GM12878 (cell line): ENCODE data around the gene TBPL2.

ENCODE experiments used
- CBX3 ChIP-seq: fragments of 200-600 bp; sonication (generic); IDR thresholded peaks from 2 replicates; pipeline ENCODE4 v1.6.1; 2016; ENCODE audit warnings: low read depth, borderline replicate concordance
- CHD1 ChIP-seq: IDR thresholded peaks from 2 replicates; pipeline ENCODE4 v1.6.1; 2012; ENCODE audit warnings: low read depth, low read length, improper control_type of control experiment
- CREB1 ChIP-seq: IDR thresholded peaks from 2 replicates; pipeline ENCODE4 v1.6.1; 2012; ENCODE audit warnings: low read depth, mild to moderate bottlenecking, inconsistent platforms
- CTCF ChIP-seq, 3 experiments: IDR thresholded peaks in 2 of 3; conservative IDR thresholded peaks in 1 of 3; 2 replicates each; pipeline ENCODE4 v1.5.1; 2011; ENCODE audit warnings: low read depth in 3 of 3, low read length in 3 of 3, mild to moderate bottlenecking in 3 of 3, control low read depth in 2 of 3, moderate library complexity in 2 of 3, inconsistent platforms in 1 of 3, mixed read lengths in 1 of 3; ENCODE audit not compliant: control insufficient read depth in 2 of 3, insufficient read depth in 1 of 3; ENCODE audit errors: extremely low read depth in 1 of 3
- EGR1 ChIP-seq, 2 experiments: IDR thresholded peaks; 1 replicate in 1 of 2; 2 replicates in 1 of 2; pipeline ENCODE4 v1.6.1; 2011 to 2012; ENCODE audit warnings: low read depth in 2 of 2, low read length in 2 of 2, borderline replicate concordance in 1 of 2, mild to moderate bottlenecking in 1 of 2, moderate library complexity in 1 of 2
- IRF5 ChIP-seq: fragments of 450-650 bp; IDR thresholded peaks from 2 replicates; pipeline ENCODE4 v1.6.1; 2017; ENCODE audit warnings: borderline replicate concordance
- MAX ChIP-seq: IDR thresholded peaks from 2 replicates; pipeline ENCODE4 v1.6.1; 2012; ENCODE audit warnings: low read depth, low read length, improper control_type of control experiment
- POLR2A ChIP-seq: IDR thresholded peaks from 2 replicates; pipeline ENCODE4 v1.6.1; 2011; ENCODE audit warnings: low read depth, mild to moderate bottlenecking, low read length
- REST ChIP-seq: IDR thresholded peaks from 2 replicates; pipeline ENCODE4 v1.6.1; 2012; ENCODE audit warnings: mild to moderate bottlenecking, low read depth, low read length
- SRF ChIP-seq, 2 experiments: IDR thresholded peaks; 2 replicates each; pipeline ENCODE4 v1.6.1; 2011; ENCODE audit warnings: low read depth in 2 of 2, low read length in 2 of 2, mild to moderate bottlenecking in 1 of 2, moderate library complexity in 1 of 2
- TAF1 ChIP-seq: IDR thresholded peaks from 2 replicates; pipeline ENCODE4 v1.6.1; 2011; ENCODE audit warnings: mild to moderate bottlenecking, low read depth, low read length, borderline replicate concordance
- ZZZ3 ChIP-seq: IDR thresholded peaks from 2 replicates; pipeline ENCODE4 v1.6.1; 2011; ENCODE audit warnings: low read depth; ENCODE audit not compliant: control insufficient read depth, insufficient read length

GRCh38 chr14:55454264-55455002 is 14.0 kb upstream of the TBPL2 start:
- TF ChIP-seq SRF (IDR thresholded peaks at IDR 0.05; ENCODE audit: low read depth in 2 of 2, low read length in 2 of 2) (no peak), CREB1 (no peak), CHD1 (no peak), CTCF (IDR thresholded peaks at IDR 0.05 in 2 of 3, conservative IDR thresholded peaks at IDR 0.05 in 1 of 3; ENCODE audit: control insufficient read depth in 2 of 3, extremely low read depth in 1 of 3, insufficient read depth in 1 of 3, low read depth in 3 of 3, low read length in 3 of 3) (no peak), POLR2A (no peak), IRF5 (no peak), EGR1 (IDR thresholded peaks at IDR 0.05; ENCODE audit: borderline replicate concordance in 1 of 2, low read depth in 2 of 2, low read length in 2 of 2) (no peak), TAF1 (no peak), REST (no peak), ZZZ3 (no peak), MAX (no peak), CBX3 (no peak)
